ENCODE data around the gene ACER2.
"Not testable (repeated sequence)": the region's sequence is repeated elsewhere in the genome, so short reads cannot be mapped to it uniquely, and the experiment has no call there.

The ACER2 gene

DNA sequence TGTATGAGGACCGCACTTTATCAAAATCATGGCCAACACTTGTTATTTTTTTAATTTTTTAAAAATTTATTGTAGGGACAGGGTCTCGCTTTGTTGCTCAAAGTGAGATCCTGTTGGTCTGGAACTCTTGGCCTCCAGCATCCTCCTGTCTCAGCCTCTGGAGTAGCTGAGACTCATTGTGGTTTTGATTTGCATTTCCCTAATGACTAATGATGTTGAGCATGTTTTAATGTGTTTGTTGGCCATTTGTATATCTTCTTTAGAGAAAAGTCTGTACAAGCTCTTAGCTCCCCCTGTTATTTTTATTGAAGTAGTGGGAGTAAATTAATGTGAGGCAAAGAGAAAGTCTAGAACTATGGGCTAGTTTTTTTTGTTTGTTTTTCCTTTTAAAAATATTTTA is 27.2 kb upstream of the ACER2 start:
- no peak for TF ChIP-seq TAF1 (IDR thresholded peaks at IDR 0.05; ENCODE audit: borderline replicate concordance, low read depth, low read length)
- TF ChIP-seq POLR2AphosphoS5 (IDR thresholded peaks at IDR 0.05; ENCODE audit: low read depth, low read length): no peak
- no peak for TF ChIP-seq POLR2A (IDR thresholded peaks at IDR 0.05; ENCODE audit: low read depth, low read length)
- FAIRE-seq: no peak

GRCh38 chr9:19385212-19385611 is 23.6 kb upstream of the ACER2 start:
- not testable (repeated sequence) for DNase-seq (ENCODE audit: insufficient read length); FAIRE-seq

More for the DNA sequence above, 27.2 kb upstream of the ACER2 start:
- DNase-seq (ENCODE audit: insufficient read length): no peak

DNA sequence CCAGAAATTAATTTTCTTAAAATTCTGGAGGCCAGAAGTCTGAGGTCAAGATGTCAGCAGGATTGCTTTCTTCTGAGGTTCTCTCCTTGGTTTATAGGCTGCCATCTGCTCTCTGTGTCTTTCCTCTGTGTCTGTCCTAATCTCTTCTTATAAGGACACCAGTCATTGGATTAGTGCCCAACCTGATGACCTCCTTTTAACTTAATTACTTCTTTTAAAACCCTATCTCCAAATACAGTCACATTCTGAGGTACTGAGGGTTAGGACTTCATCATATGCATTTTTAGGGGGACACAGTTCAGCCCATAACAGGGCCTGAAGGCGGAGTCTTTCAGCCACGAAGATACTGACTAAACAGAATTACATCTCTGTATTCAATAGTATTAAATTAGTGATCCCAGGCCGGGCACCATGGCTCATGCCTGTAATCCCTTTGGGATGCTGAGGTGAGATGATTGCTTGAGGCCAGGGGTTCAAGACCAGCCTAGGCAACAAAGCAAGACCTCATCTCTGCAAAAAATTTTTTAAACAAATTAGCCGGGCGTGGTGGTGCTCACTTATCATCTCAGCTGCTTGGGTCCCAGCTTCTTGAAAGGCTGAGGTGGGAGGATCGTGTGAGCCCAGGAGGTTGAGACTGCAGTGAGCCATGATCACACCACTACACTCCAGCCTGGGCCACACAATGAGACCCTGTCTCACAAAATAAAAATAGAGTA is 22.9 kb upstream of the ACER2 start:
- TF ChIP-seq POLR2A (IDR thresholded peaks at IDR 0.05; ENCODE audit: low read depth, low read length) (no peak), POLR2AphosphoS5 (IDR thresholded peaks at IDR 0.05; ENCODE audit: low read depth, low read length) (no peak), TAF1 (IDR thresholded peaks at IDR 0.05; ENCODE audit: borderline replicate concordance, low read depth, low read length) (no peak)
- no peak for DNase-seq (ENCODE audit: insufficient read length)
- FAIRE-seq: no peak

GRCh38 chr9:19386502-19387044 is 22.2 kb upstream of the ACER2 start:
- TF ChIP-seq TAF1 (IDR thresholded peaks at IDR 0.05; ENCODE audit: borderline replicate concordance, low read depth, low read length) (no peak), POLR2A (IDR thresholded peaks at IDR 0.05; ENCODE audit: low read depth, low read length) (no peak), POLR2AphosphoS5 (IDR thresholded peaks at IDR 0.05; ENCODE audit: low read depth, low read length) (no peak)
- FAIRE-seq (no peak), DNase-seq (ENCODE audit: insufficient read length) (no peak)

DNA sequence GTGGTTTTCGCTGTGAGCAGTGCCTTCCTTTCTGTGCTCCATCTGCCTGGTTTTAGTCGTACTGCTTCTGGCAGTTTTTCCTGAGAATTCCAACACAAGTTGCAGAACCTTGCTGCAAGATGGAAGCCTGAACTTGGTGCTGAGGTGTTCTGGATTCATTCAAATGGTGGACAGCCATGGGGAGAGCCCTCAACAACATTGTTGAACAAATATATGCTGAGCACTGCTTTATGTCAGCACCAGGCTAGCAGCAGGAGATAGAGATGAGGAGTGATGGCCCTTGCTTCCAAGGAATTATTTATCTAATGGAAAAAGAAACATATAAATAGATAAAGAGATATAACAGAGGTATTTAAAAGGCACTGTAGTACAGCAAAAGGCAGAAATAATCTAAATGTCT is 21.5 kb upstream of the ACER2 start:
- no peak for DNase-seq (ENCODE audit: insufficient read length)
- no peak for FAIRE-seq
- no peak for TF ChIP-seq POLR2AphosphoS5 (IDR thresholded peaks at IDR 0.05; ENCODE audit: low read depth, low read length)
- TF ChIP-seq POLR2A (IDR thresholded peaks at IDR 0.05; ENCODE audit: low read depth, low read length): no peak
- TF ChIP-seq TAF1 (IDR thresholded peaks at IDR 0.05; ENCODE audit: borderline replicate concordance, low read depth, low read length): no peak

DNA sequence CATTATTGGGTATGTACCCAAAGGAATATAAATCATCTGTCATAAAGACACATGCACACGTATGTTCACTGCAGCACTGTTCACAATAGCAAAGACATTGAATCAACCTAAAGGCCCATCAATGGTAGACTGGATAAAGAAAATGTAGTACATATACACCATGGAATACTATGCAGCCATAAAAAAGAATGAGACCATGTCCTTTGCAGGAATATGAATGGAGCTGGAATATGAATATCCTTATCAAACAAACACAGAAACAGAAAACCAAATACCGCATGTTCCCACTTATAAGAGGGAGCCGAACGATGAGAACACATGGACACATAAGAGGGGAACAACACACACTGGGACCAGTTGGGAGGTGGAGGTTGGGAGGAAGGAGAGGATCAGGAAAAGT is 19.3 kb upstream of the ACER2 start:
- not testable (repeated sequence) for DNase-seq (ENCODE audit: insufficient read length); FAIRE-seq

DNA sequence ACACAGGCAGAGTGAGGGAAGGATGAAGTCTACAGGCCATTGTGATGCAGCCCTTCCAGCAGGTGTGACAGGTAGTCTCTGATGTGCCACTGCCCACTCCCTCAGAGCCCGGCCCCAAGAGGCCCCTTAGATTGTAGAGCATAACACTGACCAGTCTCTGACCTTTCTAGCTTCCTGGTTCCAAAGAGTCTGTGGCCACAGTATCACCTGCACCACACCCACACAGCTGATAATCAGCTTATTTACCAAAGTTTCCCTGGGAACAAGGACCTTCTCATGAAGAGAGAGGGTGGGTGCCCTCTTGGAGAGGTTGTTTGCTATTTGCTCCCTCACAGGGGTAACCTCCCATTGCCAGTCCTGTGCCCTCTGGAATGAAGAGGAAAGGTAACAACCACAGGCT is 11.0 kb upstream of the ACER2 start:
- FAIRE-seq (no peak), DNase-seq (ENCODE audit: insufficient read length) (no peak)
- TF ChIP-seq TAF1 (IDR thresholded peaks at IDR 0.05; ENCODE audit: borderline replicate concordance, low read depth, low read length): no peak
- no peak for TF ChIP-seq POLR2AphosphoS5 (IDR thresholded peaks at IDR 0.05; ENCODE audit: low read depth, low read length)
- no peak for TF ChIP-seq POLR2A (IDR thresholded peaks at IDR 0.05; ENCODE audit: low read depth, low read length)

DNA sequence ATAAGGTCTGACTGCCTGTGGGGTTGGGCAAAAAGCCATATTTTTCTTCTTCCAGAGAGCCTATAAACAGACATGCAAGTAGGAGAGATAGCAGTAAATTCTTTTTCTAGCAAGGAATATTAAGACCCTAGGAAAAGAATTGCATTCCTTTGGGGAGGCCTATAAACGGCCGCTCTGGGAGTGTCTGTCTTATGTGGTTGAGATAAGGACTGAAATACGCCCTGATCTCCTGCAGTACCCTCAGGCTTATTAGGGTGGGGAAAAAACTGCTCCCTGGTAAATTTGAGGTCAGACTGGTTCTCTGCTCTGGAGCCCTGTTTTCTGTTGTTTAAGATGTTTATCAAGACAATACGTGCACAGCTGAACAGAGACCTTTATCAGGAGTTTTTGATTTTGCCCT is 5.6 kb upstream of the ACER2 start:
- DNase-seq (ENCODE audit: insufficient read length); FAIRE-seq: not testable (repeated sequence)

GRCh38 chr9:19404283-19405075 is 4.3 kb upstream of the ACER2 start:
- TF ChIP-seq POLR2AphosphoS5 (IDR thresholded peaks at IDR 0.05; ENCODE audit: low read depth, low read length) (no peak), POLR2A (IDR thresholded peaks at IDR 0.05; ENCODE audit: low read depth, low read length) (no peak), TAF1 (IDR thresholded peaks at IDR 0.05; ENCODE audit: borderline replicate concordance, low read depth, low read length) (no peak)
- FAIRE-seq (no peak), DNase-seq (ENCODE audit: insufficient read length) (no peak)

DNA sequence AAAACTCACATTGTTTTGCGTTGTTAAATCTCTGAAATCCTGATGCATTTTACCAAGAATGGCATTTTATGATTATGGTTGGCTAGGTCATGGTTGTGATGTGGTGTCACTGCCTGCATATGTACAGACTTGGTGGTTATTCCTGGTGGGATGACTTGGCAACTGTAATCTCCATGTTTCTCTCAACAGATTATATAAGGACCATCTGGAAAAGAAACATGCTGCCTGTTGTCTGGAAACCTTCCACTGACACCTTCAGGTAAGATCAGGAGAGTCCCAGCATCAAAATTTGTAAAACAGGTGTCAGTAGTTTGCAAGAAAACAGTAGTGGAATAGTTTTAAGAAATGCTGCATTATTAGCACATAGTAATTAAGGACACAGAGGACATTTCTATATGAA is 3.0 kb upstream of the ACER2 start:
- FAIRE-seq (no peak), DNase-seq (ENCODE audit: insufficient read length) (no peak)
- TF ChIP-seq POLR2AphosphoS5 (IDR thresholded peaks at IDR 0.05; ENCODE audit: low read depth, low read length) (no peak), TAF1 (IDR thresholded peaks at IDR 0.05; ENCODE audit: borderline replicate concordance, low read depth, low read length) (no peak), POLR2A (IDR thresholded peaks at IDR 0.05; ENCODE audit: low read depth, low read length) (no peak)

- no peak for TF ChIP-seq POLR2AphosphoS5 (IDR thresholded peaks at IDR 0.05; ENCODE audit: low read depth, low read length)
- TF ChIP-seq POLR2A (IDR thresholded peaks at IDR 0.05; ENCODE audit: low read depth, low read length): no peak
- TF ChIP-seq TAF1 (IDR thresholded peaks at IDR 0.05; ENCODE audit: borderline replicate concordance, low read depth, low read length): no peak
- DNase-seq (ENCODE audit: insufficient read length): peak; percentile 18
- FAIRE-seq: no peak
Observed at GRCh38 chr9:19408316-19408692, 505 bp upstream of the ACER2 start.

GRCh38 chr9:19409401-19410194 is 789 bp downstream of the ACER2 start:
- no peak for TF ChIP-seq POLR2AphosphoS5 (IDR thresholded peaks at IDR 0.05; ENCODE audit: low read depth, low read length)
- no peak for TF ChIP-seq TAF1 (IDR thresholded peaks at IDR 0.05; ENCODE audit: borderline replicate concordance, low read depth, low read length)
- TF ChIP-seq POLR2A (IDR thresholded peaks at IDR 0.05; ENCODE audit: low read depth, low read length): no peak
- DNase-seq (ENCODE audit: insufficient read length): peak; percentile 31
- FAIRE-seq: no peak
